Erythroblast (primary cell): ENCODE measurements around the gene ADAMTSL1.

Experiments
- GATA1 ChIP-seq: IDR thresholded peaks from 2 replicates; pipeline ENCODE4 v1.6.1; 2011; ENCODE audit warnings: low read depth, mild to moderate bottlenecking, control low read depth, low read length, moderate library complexity
- POLR2A ChIP-seq: IDR thresholded peaks from 2 replicates; pipeline ENCODE4 v1.6.1; 2011; ENCODE audit warnings: mild to moderate bottlenecking, low read length

DNA sequence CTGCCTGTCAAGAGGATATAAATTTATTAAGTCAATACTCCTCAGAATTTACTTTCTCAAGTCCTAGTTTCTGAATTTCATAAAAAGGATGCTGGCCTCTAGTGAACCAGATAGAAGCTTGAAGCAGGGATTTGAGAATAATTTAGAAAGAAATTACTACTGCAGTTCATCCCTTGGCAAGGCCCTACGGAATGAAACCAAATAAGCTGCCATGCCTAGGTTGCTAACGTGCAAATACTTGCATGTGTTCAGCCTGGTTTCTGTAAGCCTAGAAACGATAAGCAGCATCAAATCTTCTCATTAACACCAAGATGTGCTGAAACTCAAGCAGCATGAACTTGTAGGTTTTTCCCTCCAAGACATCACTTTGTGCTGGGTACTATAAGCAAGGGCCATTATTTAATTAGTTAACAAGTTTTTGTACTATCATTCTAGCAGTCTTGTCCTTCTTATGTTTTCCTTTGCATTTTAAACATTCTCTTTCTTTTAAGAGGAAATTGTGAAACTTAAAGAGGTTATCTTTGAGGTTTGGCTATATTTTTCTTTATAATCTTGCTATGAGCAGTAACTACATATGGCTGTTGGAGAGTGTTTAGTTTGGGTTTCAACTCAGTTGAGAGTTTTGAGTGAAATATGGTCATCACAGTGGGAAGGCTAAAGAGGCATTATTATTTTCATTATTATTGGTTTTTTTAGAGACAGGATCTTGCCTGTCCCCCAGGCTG is 71.8 kb downstream of the ADAMTSL1 start:
- no peak for TF ChIP-seq POLR2A
- no peak for TF ChIP-seq GATA1
